K562 (cell line): Measurements from ENCODE around the gene SAPCD1. TPM values are rescaled to one million over a fixed set of nuclear protein-coding genes. Genes with fewer than 3 reads are reported as not detected.

Experiments
- BCOR ChIP-seq: fragments of 450-650 bp; IDR thresholded peaks from 2 replicates; pipeline ENCODE4 v1.6.1; 2016
- C11orf30 ChIP-seq: fragments of 450-650 bp; IDR thresholded peaks from 2 replicates; pipeline ENCODE4 v1.6.1; 2016; ENCODE audit warnings: low read depth, mild to moderate bottlenecking
- CSDE1 ChIP-seq, 2 experiments: fragments of 450-650 bp; IDR thresholded peaks; 2 replicates each; pipeline ENCODE4 v1.6.1; 2016; ENCODE audit warnings: mild to moderate bottlenecking in 1 of 2
- EZH2 ChIP-seq: IDR thresholded peaks from 2 replicates; pipeline ENCODE4 v1.6.1; 2012; ENCODE audit warnings: low read depth, mild to moderate bottlenecking, inconsistent platforms, low read length, borderline replicate concordance
- HIVEP1 ChIP-seq: fragments of 250-450 bp; sonication (Bioruptor Pico); IDR thresholded peaks from 2 replicates; pipeline ENCODE4 v1.4.0; 2020; ENCODE audit warnings: mild to moderate bottlenecking
- MEF2A ChIP-seq: IDR thresholded peaks from 2 replicates; pipeline ENCODE4 v1.6.1; 2011; ENCODE audit warnings: low read depth, mild to moderate bottlenecking, low read length, moderate library complexity; ENCODE audit not compliant: control insufficient read depth
- NFE2L1 ChIP-seq: fragments of 450-650 bp; IDR thresholded peaks from 2 replicates; pipeline ENCODE4 v1.6.1; 2016; ENCODE audit warnings: missing genetic modification characterization, low read depth, mild to moderate bottlenecking, missing compliant biosample characterization, moderate library complexity, borderline replicate concordance
- PCBP1 ChIP-seq: fragments of 200-400 bp; formaldehyde crosslinking; IDR thresholded peaks from 2 replicates; pipeline ENCODE4 v1.6.1; 2018; ENCODE audit warnings: mild to moderate bottlenecking, low read depth, low read length; ENCODE audit not compliant: poor library complexity, severe bottlenecking
- PHF21A ChIP-seq: fragments of 450-650 bp; IDR thresholded peaks from 2 replicates; pipeline ENCODE4 v1.6.1; 2017; ENCODE audit warnings: low read depth, borderline replicate concordance
- POLR2G ChIP-seq: fragments of 200-400 bp; formaldehyde crosslinking; IDR thresholded peaks from 2 replicates; pipeline ENCODE4 v1.6.1; 2017; ENCODE audit warnings: low read depth, mild to moderate bottlenecking, antibody characterized with exemption, low read length, moderate library complexity
- POU5F1 ChIP-seq: fragments of 150-350 bp; IDR thresholded peaks from 2 replicates; pipeline ENCODE4 v1.6.1; 2014; ENCODE audit warnings: borderline replicate concordance, low read length, low read depth, mild to moderate bottlenecking; ENCODE audit not compliant: partially characterized antibody
- SIRT6 ChIP-seq: IDR thresholded peaks from one replicate; pipeline ENCODE4 v1.6.1; 2012; ENCODE audit warnings: low read depth, mild to moderate bottlenecking, control low read depth, inconsistent platforms, low read length, moderate library complexity
- SPI1 ChIP-seq: IDR thresholded peaks from 2 replicates; pipeline ENCODE4 v1.6.1; 2011; ENCODE audit warnings: low read depth, low read length, control low read depth, borderline replicate concordance
- SUPT5H ChIP-seq: fragments of 450-650 bp; IDR thresholded peaks from 2 replicates; pipeline ENCODE4 v1.6.1; 2016
- ZMIZ1 ChIP-seq, 2 experiments: fragments of 150-350 bp in 1 of 2; IDR thresholded peaks; 2 replicates each; pipeline ENCODE4 v1.6.1; 2012 to 2016; ENCODE audit warnings: low read depth in 2 of 2, low read length in 2 of 2, mild to moderate bottlenecking in 1 of 2, moderate library complexity in 1 of 2
- ZNF347 ChIP-seq: fragments of 450-650 bp; formaldehyde crosslinking; IDR thresholded peaks from 2 replicates; pipeline ENCODE4 v1.4.0; 2020; ENCODE audit warnings: low read depth, mild to moderate bottlenecking, moderate library complexity
- ZNF644 ChIP-seq: fragments of 200-800 bp; sonication (Bioruptor generic); IDR thresholded peaks from 2 replicates; pipeline ENCODE4 v1.6.1; 2016; ENCODE audit warnings: low read depth, missing genetic modification characterization, missing compliant biosample characterization
- polyA plus RNA-seq, 8 experiments: library from polyadenylated mRNA; depleted of rRNA in 4 of 8; stranded (reverse) in 5 of 8; unstranded in 3 of 8; fragments of >200 nt; fragmentation: Nextera tagmentation in 2 of 8; fragmentation: Illumina TruSeq in 1 of 8; extraction: Ambion mirVana in 2 of 8; extraction: Trizol in 1 of 8; gene quantifications; 2 replicates each; pipeline versions ENCODE4 v1.2.1 to v1.2.3, GENCODE V29; 2011 to 2014; ENCODE audit warnings: inconsistent platforms in 1 of 8, missing spikeins in 1 of 8
- total RNA-seq, 7 experiments: library from RNA; depleted of rRNA in 6 of 7; stranded (reverse); fragments of >200 nt in 6 of 7; fragmentation: Illumina TruSeq in 2 of 7; extraction: Trizol in 2 of 7; gene quantifications; 2 replicates each; pipeline versions ENCODE4 v1.2.1 to v1.2.3, GENCODE V29; 2011 to 2021; ENCODE audit warnings: low replicate concordance in 1 of 7
- TF ChIP-seq, protein P1 (sequence below): fragments of 150-350 bp; IDR thresholded peaks from 2 replicates; pipeline ENCODE4 v1.6.1; 2014; ENCODE audit warnings: low read depth, mild to moderate bottlenecking, low read length, borderline replicate concordance
- TF ChIP-seq, protein P2 (sequence below): fragments of 250-450 bp; sonication (Bioruptor Pico); IDR thresholded peaks from 2 replicates; pipeline ENCODE4 v1.9.0; 2021; ENCODE audit warnings: mild to moderate bottlenecking

Gene SAPCD1
- total and polyA plus RNA-seq, 9 of the 15 experiments (the other 6 are each of a cell fraction or from before 2014, with no cell fraction given), result 2.6 to 30.2 (median 7.4) TPM

GRCh38 chr6:31737991-31738979, 24.2 kb upstream of the SAPCD1 start (continued):
- TF ChIP-seq, protein P1, sequence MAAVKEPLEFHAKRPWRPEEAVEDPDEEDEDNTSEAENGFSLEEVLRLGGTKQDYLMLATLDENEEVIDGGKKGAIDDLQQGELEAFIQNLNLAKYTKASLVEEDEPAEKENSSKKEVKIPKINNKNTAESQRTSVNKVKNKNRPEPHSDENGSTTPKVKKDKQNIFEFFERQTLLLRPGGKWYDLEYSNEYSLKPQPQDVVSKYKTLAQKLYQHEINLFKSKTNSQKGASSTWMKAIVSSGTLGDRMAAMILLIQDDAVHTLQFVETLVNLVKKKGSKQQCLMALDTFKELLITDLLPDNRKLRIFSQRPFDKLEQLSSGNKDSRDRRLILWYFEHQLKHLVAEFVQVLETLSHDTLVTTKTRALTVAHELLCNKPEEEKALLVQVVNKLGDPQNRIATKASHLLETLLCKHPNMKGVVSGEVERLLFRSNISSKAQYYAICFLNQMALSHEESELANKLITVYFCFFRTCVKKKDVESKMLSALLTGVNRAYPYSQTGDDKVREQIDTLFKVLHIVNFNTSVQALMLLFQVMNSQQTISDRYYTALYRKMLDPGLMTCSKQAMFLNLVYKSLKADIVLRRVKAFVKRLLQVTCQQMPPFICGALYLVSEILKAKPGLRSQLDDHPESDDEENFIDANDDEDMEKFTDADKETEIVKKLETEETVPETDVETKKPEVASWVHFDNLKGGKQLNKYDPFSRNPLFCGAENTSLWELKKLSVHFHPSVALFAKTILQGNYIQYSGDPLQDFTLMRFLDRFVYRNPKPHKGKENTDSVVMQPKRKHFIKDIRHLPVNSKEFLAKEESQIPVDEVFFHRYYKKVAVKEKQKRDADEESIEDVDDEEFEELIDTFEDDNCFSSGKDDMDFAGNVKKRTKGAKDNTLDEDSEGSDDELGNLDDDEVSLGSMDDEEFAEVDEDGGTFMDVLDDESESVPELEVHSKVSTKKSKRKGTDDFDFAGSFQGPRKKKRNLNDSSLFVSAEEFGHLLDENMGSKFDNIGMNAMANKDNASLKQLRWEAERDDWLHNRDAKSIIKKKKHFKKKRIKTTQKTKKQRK, result no peak
- TF ChIP-seq MEF2A, result no peak
- no peak for TF ChIP-seq C11orf30
- TF ChIP-seq SIRT6, result no peak
- peak; percentile 29 for TF ChIP-seq POU5F1
- peak in 1 of 2 experiments; percentile 63; a peak in 2 of 4 replicates for TF ChIP-seq ZMIZ1 (IDR thresholded peaks at IDR 0.05; ENCODE audit: low read depth in 2 of 2, low read length in 2 of 2)
- 0 out of 4 replicates have a peak, but pooled peaks of 1 of the 2 experiments have one; percentile 23 for TF ChIP-seq CSDE1 (IDR thresholded peaks at IDR 0.05)
- TF ChIP-seq, protein P2, sequence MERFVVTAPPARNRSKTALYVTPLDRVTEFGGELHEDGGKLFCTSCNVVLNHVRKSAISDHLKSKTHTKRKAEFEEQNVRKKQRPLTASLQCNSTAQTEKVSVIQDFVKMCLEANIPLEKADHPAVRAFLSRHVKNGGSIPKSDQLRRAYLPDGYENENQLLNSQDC (CRISPR knock-in tag), result peak; percentile 22
- no peak for TF ChIP-seq ZNF644 (tag)
- peak; percentile 78; the same call in 1 of the 2 replicates for TF ChIP-seq HIVEP1 (CRISPR knock-in tag)
- no peak for TF ChIP-seq PCBP1
- TF ChIP-seq ZNF347 (CRISPR knock-in tag), result no peak
- peak; percentile 93 for TF ChIP-seq SPI1
- TF ChIP-seq EZH2, result no peak; the same call in 1 of the 2 replicates
- no peak for TF ChIP-seq PHF21A
- TF ChIP-seq POLR2G, result peak; percentile 39; the same call in 1 of the 2 replicates
- no peak for TF ChIP-seq NFE2L1 (tag)
- 0 out of 2 replicates have a peak, but pooled peaks have one; percentile 32 for TF ChIP-seq BCOR
- TF ChIP-seq SUPT5H, result peak; percentile 93
